Measurements from ENCODE around the gene NAE1.

Gene NAE1

DNA sequence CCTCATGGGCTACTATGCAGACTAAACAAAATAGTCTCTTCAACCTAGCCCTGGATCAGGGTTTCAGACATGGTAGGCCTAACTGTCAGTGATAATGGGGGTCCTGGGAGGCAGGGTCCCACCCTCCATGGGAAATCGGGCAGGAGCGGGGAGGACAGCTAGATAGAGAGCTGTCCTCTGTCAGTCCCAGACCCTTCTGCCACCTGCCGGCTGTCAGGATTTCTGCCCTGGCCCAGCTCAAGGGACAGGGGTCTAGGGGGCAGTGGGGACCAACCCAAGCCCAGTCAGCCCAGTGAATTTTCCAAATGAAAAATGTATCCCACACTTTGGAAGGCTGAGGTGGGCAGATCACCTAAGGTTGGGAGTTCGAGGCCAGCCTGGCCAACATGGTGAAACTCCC, 18.8 kb upstream of the NAE1 start:
- TF ChIP-seq CTCF (IDR thresholded peaks at IDR 0.05), result no peak
- Histone ChIP-seq H3K4me3 (no peak overlapping the region), H3K27ac (no peak overlapping the region)
- DNase-seq (ENCODE audit: low spot score), result no peak

- H3K4me3 ChIP-seq, result no peak overlapping the region
- DNase-seq (ENCODE audit: low spot score), result no peak
- H3K27ac ChIP-seq, result no peak overlapping the region
- no peak for TF ChIP-seq CTCF (IDR thresholded peaks at IDR 0.05)
Observed at GRCh38 chr16:66849021-66849420, 18.2 kb upstream of the NAE1 start.

DNA sequence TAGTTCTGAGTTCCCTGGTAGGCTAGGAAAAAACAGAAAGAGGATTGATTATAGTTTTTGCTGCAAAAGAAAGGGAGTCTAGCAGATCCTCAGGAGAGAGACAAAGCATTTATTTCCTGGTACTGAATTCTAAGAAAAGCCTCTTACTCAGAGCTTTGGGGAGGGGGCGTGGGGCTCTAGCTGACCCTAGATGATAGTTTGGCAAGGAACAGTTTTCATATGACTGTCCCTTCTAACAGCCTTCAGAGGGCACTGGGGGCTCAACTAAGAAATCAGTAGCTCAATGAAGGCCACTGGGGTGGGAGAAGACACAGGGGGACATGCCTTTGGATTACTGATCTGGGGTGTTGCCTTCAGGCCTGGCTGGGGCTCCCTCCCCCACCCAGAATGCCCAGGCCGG, 17.4 kb upstream of the NAE1 start:
- TF ChIP-seq CTCF (IDR thresholded peaks at IDR 0.05), result no peak
- no peak overlapping the region for H3K4me3 ChIP-seq
- DNase-seq (ENCODE audit: low spot score), result no peak

GRCh38 chr16:66847533-66848067, 16.8 kb upstream of the NAE1 start:
- Histone ChIP-seq H3K27ac (no peak overlapping the region), H3K4me3 (no peak overlapping the region)
- TF ChIP-seq CTCF (IDR thresholded peaks at IDR 0.05), result no peak
- no peak for DNase-seq (ENCODE audit: low spot score)

More for the DNA sequence above, 17.4 kb upstream of the NAE1 start:
- no peak overlapping the region for H3K27ac ChIP-seq

- TF ChIP-seq CTCF (IDR thresholded peaks at IDR 0.05), result no peak
- DNase-seq (ENCODE audit: low spot score), result no peak
- no peak overlapping the region for H3K27ac ChIP-seq
Observed at GRCh38 chr16:66846831-66847230, 16.1 kb upstream of the NAE1 start.

GRCh38 chr16:66846266-66846665, 15.5 kb upstream of the NAE1 start:
- DNase-seq (ENCODE audit: low spot score), result no peak

More at GRCh38 chr16:66846831-66847230, 16.1 kb upstream of the NAE1 start:
- no peak overlapping the region for H3K4me3 ChIP-seq

More at GRCh38 chr16:66846266-66846665, 15.5 kb upstream of the NAE1 start:
- Histone ChIP-seq H3K4me3 (no peak overlapping the region), H3K27ac (no peak overlapping the region)
- TF ChIP-seq CTCF (IDR thresholded peaks at IDR 0.05), result no peak

Data from coronary artery (tissue), 2 donors.